C1 segment of cervical spinal cord (tissue), 14 donors: ENCODE data around the gene GSC.
"Not testable (repeated sequence)": the region's sequence is repeated elsewhere in the genome, so short reads cannot be mapped to it uniquely, and the experiment has no call there.

Source experiments
- DNase-seq, 14 donors: peaks; one replicate each; lab custom pipeline; 2025; lab: John Stamatoyannopoulos, UW

GSC gene

DNA sequence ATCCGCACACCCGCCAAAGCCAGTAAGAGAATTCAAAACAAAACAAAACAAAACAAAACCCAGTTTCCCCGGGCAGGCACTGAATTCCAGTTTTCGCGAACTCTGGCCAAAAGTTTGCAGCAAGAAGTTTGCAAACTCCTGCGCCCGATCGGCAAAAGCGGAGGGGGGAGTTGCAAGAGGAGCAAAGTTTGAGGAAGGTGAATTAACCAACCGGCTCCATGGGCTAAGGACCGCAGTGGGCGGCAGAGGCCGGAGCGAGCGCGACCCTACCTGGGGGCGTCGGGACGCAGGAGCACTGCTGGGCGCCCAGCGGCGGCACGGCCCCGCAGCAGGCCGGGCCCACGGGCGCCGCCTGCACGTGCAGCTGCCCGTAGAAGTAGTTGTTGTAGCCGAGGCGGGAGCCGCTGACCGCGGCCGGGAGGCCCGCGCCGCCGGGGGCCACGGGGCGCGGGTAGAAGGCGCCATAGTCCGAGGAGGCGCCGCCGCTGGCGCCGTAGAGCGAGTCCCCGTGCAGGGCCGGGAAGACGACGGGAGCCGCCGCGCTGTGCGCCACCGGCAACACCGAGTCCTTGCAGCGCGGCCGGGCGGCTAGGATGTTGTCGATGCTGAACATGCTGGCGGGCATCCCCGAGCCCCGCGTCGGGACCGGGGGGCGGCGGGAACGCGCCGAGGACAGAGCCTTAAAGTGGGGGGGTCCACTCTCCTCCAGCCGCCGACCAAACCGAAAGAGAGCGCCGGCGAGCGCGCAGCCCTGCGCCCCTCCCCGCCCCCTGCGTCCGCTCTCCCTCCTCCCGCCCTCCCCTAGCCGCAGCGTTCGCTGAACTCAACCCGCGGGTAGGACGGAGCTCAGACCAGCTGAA, at the start of gene GSC:
Gene GSC (minus strand): TSS at position 723 of the 860 bp plus-strand sequence. CDS start 98 bp downstream, at position 625.
- DNase-seq = no peak

- no peak for DNase-seq
Observed at GRCh38 chr14:94819531-94819930, 49.6 kb upstream of the GSC start.

GRCh38 chr14:94816113-94816512, 46.2 kb upstream of the GSC start:
- DNase-seq = no peak

- no peak for DNase-seq
Observed at GRCh38 chr14:94805680-94806288, 35.9 kb upstream of the GSC start.

- DNase-seq = no peak
Observed at GRCh38 chr14:94801225-94801624, 31.3 kb upstream of the GSC start.

GRCh38 chr14:94800764-94801163, 30.9 kb upstream of the GSC start:
- DNase-seq = not testable (repeated sequence)

- DNase-seq = no peak
Observed at GRCh38 chr14:94797887-94798286, 28.0 kb upstream of the GSC start.

GRCh38 chr14:94796278-94796677, 26.4 kb upstream of the GSC start:
- no peak for DNase-seq

- DNase-seq = no peak
Observed at GRCh38 chr14:94795372-94795771, 25.5 kb upstream of the GSC start.

DNA sequence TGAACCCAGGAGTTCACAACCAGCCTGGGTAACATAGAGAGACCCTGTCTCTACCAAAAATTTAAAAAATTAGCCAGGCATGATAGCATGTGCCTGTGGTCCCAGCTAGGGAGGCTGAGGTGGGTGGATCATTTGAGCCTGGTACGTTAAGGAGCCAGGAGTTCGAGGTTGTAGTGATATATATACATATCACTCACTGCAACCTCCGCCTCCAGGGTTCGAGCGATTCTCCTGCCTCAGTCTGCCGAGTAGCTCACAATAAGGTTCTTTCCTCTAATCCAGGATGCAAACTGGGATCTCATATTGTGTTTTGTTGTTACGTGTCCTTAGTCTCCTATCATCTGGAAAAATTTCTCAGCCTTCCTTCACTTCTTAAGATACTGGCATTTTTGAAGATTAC, 24.0 kb upstream of the GSC start:
- no peak for DNase-seq

DNA sequence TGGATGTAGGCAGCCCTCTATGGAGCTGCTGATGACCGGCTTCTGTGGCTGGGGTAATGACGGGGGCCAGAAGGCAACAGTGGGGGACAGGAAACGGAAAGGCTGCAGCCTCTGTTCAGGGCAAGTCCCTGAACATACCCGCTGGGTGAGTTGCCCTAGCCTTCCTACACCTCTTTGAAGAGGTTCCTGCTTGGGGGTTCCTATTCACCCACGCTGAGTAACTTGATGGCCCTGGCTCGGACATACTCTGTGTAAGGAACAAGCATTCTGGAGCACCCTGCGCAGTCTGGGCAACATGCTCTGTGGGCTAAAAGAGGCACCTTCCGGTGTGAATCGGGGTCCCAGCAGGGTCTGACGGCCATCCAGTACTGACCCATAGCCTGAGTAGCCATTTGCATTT, 17.7 kb upstream of the GSC start:
- DNase-seq = no peak

DNA sequence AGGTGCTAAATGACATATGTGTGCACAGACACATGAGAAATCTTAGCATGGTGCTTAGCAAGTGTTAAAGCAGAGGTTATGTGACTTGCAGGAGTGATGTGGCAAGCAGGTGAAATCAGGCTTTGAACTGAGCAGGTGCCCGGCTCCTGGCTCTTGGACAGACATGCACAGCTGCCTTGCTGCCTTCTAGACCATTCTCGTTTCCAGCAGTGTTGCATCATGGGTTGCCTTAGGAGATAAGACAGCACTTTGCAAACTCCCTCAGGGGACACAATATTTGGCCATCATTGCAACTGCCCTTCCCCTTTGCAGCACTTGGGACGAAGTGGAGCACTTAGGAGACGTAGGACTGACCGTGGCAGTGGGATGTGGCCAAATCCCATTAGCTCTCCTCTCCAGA, 17.2 kb upstream of the GSC start:
- no peak for DNase-seq

DNA sequence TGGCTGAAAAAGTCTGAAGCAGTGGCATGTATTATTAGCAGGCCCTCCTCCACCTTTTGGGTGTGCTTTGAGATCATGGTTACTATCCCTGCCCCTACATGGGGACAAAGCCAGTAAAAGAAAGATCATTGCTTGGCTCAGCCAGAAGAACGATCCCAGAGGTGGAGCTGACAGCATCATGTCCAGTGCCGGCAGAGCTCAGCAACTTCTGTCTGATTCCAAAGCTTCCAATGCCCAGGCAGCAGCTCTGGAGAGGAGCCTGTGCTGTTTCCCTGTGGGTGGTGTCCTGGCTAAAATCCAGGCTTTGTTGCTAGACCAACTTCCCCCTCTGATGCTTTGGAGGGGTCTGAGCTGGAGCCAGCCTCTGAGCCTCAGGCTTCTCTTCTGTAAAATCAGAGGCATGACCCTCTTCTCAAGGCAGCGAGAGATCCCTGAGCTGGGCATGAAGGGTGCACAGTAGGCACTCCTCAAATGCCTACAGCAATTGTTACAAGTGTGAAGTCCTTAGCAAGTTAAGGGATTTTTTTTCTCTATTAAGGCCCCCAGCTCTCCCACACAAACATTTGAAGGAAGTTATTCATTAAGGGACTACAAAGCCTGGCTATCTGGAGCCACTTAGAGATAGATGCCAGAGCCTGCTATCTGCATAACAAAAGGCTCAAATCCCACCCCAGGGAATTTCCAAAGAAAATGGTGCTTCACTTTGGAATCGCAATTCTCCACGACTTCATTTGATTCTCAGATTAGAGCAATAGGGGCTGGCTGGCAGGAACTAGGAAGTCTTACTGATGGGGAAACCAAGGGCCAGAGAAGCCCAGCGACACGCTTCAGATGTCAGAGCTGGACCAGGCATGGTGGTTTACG, 10.9 kb upstream of the GSC start:
- no peak for DNase-seq

DNA sequence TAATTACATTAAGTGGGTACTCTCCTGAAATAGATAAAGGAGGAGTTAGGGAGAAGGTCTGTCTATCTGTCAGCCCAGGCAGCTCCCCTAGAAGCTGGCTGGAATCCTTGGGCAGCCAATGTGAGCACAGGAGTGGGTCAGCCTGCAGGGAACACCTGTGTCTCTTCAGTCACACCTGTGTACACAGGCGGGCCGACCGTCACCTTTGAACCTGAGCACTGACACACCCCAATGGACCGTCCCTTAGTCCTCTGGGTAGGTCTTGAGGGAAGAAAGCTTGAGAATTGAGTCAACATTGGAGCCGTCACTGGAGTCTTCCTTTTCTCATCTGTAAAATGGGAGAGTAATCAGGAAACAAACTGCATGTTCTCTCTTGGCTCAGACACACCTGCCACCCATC, 9.8 kb upstream of the GSC start:
- DNase-seq = no peak

DNA sequence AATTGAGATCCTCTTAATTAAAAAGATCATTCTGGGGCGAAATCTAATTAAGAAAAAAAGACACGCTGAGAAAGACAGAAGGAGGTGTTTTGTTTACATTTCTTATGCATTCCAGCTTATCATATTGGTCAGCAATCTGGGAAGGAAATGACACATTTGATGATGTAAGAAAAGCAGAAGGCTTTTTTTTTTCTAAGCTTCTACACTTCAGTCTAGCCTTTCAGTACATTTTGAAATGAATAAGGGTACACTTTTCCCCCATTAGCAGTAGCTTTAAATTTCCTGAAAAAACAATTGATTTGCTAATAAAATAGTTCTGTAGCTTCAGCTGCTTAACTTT, 5.9 kb upstream of the GSC start:
- DNase-seq = no peak

DNA sequence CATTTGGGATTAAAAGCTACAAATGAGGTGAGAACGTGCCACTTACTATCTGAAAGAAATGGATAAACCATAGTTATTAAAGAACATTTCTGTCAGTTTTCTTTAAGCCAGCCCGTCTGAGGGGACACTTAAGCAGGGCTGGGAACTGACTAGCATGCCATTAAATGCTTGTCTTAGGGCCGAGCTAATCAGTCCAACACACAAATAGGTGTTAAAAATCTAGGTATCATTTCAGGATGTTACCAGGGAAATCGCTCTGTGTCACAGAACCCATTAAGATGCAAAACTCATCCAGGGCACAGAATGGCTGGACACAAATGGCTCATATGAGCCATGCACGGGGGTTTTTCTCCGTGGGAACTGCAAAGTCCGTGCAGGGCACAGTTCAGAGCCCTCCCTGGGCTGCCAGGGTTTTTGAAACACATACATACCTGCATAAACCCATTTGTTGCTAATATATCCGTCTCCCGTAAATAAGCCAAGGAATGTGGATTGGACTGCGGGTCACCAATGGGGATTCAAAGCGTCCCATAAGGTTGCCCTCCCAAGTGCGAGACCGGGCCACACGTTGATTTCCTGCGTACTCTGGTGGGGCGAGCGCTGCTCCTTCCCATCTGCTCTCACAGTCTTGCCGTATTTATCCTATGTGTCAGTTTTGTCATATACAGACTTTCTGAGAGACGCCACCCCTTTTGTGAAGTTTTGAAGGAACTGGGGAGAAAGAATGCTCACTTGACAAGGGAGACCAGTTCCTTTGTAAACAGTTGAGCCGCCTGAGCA, 5.4 kb upstream of the GSC start:
- no peak for DNase-seq

DNA sequence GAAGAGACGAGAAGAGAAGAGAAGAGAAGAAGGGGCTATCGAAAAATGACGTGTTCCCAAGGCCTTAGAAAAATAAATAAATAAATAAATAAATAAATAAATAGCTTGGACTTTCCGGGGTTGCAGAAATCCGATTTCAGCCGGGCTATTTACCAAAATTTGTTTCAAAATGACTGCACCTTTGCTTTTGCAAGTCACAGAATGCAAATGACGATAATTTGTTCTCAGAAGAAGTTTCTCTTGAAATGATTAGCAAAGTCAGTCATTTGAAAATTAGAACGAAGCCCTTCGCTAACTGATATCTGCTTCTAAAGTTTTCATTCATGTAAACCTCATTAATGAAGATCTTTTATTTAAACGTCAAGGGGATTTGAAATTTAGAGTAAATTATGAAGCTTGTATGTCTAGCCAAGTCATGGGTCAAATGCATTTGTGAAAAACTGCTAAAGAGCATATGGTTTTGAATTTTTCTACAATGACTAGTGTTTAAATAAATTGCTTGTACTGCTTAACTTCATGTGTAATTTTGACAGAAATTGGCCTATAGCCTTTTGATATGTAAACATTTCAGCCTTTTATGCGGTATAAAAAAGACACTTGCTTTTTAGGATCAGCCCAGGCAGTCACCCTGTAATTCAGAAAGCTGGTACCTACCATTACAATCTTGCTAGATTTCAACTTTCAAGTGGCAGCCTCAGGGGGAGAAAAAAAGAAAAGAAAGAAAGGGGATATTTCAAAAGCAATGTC, 4.6 kb upstream of the GSC start:
- no peak for DNase-seq

DNA sequence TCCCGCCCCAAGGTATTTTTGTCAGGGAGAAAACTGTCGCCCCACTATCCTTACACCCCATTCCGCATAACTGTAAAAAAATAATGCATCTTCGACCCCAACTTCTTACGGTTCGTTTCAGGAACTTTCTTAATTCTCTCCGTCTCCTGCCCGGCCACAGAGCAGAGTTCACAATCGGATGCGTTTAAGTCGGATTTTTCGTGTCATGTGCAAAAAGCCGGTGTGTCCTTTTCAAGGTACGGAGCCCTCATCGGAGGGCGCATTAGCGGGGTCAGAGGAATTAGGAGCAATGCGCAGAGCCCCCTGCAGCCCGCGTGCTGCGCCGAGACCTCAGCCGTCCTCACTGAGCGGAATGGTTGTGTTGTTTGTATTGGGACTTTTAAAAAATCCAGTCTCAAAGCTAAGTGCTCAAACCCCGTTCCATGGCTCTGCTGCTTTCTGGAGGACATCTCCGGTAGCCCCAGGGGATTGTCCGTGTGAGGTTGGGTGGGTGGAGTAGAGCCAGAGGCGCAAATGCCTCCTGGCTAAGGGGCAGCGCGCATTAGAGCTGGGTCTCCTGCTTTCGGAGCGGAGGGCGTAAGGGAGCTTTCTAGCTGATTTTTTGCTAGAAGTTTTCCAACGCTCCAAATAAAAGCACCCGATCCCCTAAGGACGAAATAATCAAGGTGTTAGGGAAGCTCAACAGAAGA, 3.9 kb upstream of the GSC start:
- DNase-seq = no peak

DNA sequence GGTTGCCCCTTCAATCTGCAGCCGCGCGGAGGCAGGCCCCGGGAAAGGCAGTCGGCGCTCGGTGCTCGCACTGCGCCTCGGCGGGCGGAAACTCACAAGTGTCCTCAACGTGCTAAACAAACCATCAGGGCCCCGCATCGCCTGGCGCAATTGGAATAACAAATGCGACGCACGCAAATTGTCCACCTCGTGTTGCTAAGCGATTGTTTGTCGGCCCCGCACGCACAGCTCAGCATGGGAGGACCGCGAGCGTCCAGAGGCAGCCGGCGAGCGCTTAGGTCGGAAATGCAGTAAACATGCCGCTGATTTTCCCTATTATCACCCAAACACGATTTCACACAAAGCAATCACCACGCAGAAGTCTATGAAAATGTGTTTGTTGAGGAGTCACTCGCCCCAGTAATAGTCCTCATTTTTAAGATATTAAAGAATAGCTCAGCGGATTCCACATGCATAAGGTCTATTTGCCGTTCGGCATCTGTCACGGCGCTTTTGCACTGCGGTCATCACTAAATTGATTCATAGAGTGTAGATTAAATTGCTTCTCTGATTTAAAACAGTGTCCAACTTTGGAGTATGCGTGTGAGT, 3.2 kb upstream of the GSC start:
- no peak for DNase-seq

GRCh38 chr14:94772548-94772947, 2.6 kb upstream of the GSC start:
- DNase-seq = no peak
